Heart right ventricle (tissue), 16 donors: ENCODE results near the gene SLC16A11. TPM values are rescaled to one million over a fixed set of nuclear protein-coding genes. Genes with fewer than 3 reads are reported as not detected.

ENCODE experiments used
- ATAC-seq, 8 donors: fragments of 200-7000 bp; cut with Tn5 transposase; one replicate each; pipeline ENCODE4 v1.9.1; 2020; ENCODE audit warnings: mild to moderate bottlenecking in 8 of 8, moderate library complexity in 8 of 8, moderate number of reproducible peaks in 1 of 8
- DNase-seq, 2 donors: peaks; one replicate each; pipeline ENCODE4 v3.0.0-alpha.2; 2020
- H3K27ac ChIP-seq, 10 donors: fragments of 200-600 bp; sonication (generic) in 2 of 10; one replicate each; pipeline versions ENCODE4 v1.5.0 to v1.8.0; 2020 to 2022; ENCODE audit warnings: mild to moderate bottlenecking in 3 of 10
- H3K27me3 ChIP-seq, 7 donors: fragments of 200-600 bp; one replicate each; pipeline ENCODE4 v1.8.0; 2021 to 2022; ENCODE audit warnings: mild to moderate bottlenecking in 2 of 7
- H3K36me3 ChIP-seq, 9 donors: fragments of 200-600 bp; sonication (generic) in 1 of 9; one replicate each; pipeline versions ENCODE4 v1.5.0 to v1.8.0; 2020 to 2022; ENCODE audit warnings: mild to moderate bottlenecking in 2 of 9
- H3K4me1 ChIP-seq, 9 donors: fragments of 200-600 bp; sonication (generic) in 1 of 9; one replicate each; pipeline versions ENCODE4 v1.5.0 to v1.8.0; 2020 to 2022; ENCODE audit warnings: mild to moderate bottlenecking in 4 of 9
- H3K4me3 ChIP-seq, 10 donors: fragments of 200-600 bp; sonication (generic) in 2 of 10; one replicate each; pipeline versions ENCODE4 v1.5.0 to v1.8.0; 2020 to 2022; ENCODE audit warnings: mild to moderate bottlenecking in 7 of 10, moderate library complexity in 2 of 10
- H3K9me3 ChIP-seq, 11 donors: fragments of 200-600 bp in 10 of 11; sonication (generic) in 2 of 11; one replicate each; pipeline versions ENCODE4 v1.5.0 to v1.8.0; 2013 to 2022; ENCODE audit warnings: mild to moderate bottlenecking in 2 of 11, control low read depth in 1 of 11, moderate library complexity in 1 of 11
- WGBS, 2 donors: extraction: QIAGEN DNeasy Blood & Tissue Kit; methylation state at CpG; one replicate each; pipeline ENCODE4 v1.1.7; 2013; ENCODE audit warnings: inconsistent platforms in 1 of 2; 5-methylcytosine and 5-hydroxymethylcytosine counted together
- intact Hi-C, 10 donors: fragments of 100-400 bp; cut with DNase I; formaldehyde crosslinking; loops; one replicate each; pipeline versions ENCODE4 v1.11.1 to v1.14.2; 2022
- polyA plus RNA-seq, 2 donors: library from polyadenylated mRNA; stranded (reverse); fragments of 200-250 nt; gene quantifications; one replicate each; pipeline ENCODE4 v1.2.3, GENCODE V29; 2013
- total RNA-seq, 10 donors: library from RNA; stranded (reverse); fragmentation: NEBNext Ultra II Directional in 3 of 10; extraction: Animal tissue kit (Norgen Biotek cat#: 25700) in 3 of 10; gene quantifications; one replicate each; pipeline versions ENCODE4 v1.2.1 to v1.2.4, GENCODE V29; 2021 to 2023
- TF ChIP-seq, protein P1 (sequence below), 9 donors: fragments of 200-600 bp; sonication (generic) in 2 of 9; IDR thresholded peaks; one replicate each; pipeline versions ENCODE4 v1.5.0 to v1.8.0; 2021 to 2022; ENCODE audit warnings: antibody characterized with exemption in 9 of 9, mild to moderate bottlenecking in 5 of 9, moderate library complexity in 1 of 9
- donor health status: Arrhythmogenic right ventricular cardiomyopathy.
- donor health status: ischemic (EF 13 %, LVEDD 7.1; RV severe dilation, severe dysfunction).
- donor health status: healthy with polysubstance abuse.
- donor health status: DM: no; HTN: yes; CAD: no.
- donor health status: DM: no; HTN: no; CAD: no.
- donor health status: ischemic (EF 25% LVEDD 6.9; RV normal size, moderate dysfunction).
- donor health status: ischemic (EF 25% LVEDD 5.7; RV mildly dilated, moderate dysfunction).
- donor health status: healthy.
- donor health status: DM: yes; HTN: yes; CAD: no.
- donor health status: Ischemic cardiomyopathy.
- donor health status: ischemic (EF 35%, LVEDD 5.7; RV mildly dilated, moderate dysfunction).
- donor health status: nonischemic (EF 11% LVEDD 7.7; RV severe dilation, severe dysfunction).
- donor health status: DM: yes; HTN: yes; CAD: no.
- donor health status: PGD.
- donor health status: ischemic (EF 29% LVEDD 5.4; RV normal size, mild dysfunction).
- donor health status: nonischemic (EF 23%, LVEDD 6.1; RV moderate dilation, normal function).

SLC16A11 gene
- total and polyA plus RNA-seq, 12 donors: 0.19 to 2.1 (median 0.57) TPM

GRCh38 chr17:7010523-7010922 is 33.4 kb downstream of the SLC16A11 start:
- Histone ChIP-seq H3K4me3 (peak overlapping the region in 4 of 10 donors; percentile 87 to 98 (median 98)), H3K27ac (no peak overlapping the region), H3K27me3 (no peaks in the 10 kb centered on the region), H3K9me3 (no peaks in the 10 kb centered on the region), H3K36me3 (peaks cover 0 to 43% (median 6%) of the 10 kb centered on the region in 9 donors), H3K4me1 (peaks cover 10 to 49% (median 41%) of the 10 kb centered on the region in 9 donors)
- intact Hi-C loops: loop anchor here in 6 of 10 donors (10.0 kb wide), 2 partner anchors 256 to 346 kb away; partner anchors contain the start of gene XAF1 (in 5 of the 6)
- DNase-seq (no peak), ATAC-seq (no peak)
- WGBS, 2 donors: 88 to 94% methylated on average over 2 of the region's 2 CpGs
- TF ChIP-seq, protein P1, sequence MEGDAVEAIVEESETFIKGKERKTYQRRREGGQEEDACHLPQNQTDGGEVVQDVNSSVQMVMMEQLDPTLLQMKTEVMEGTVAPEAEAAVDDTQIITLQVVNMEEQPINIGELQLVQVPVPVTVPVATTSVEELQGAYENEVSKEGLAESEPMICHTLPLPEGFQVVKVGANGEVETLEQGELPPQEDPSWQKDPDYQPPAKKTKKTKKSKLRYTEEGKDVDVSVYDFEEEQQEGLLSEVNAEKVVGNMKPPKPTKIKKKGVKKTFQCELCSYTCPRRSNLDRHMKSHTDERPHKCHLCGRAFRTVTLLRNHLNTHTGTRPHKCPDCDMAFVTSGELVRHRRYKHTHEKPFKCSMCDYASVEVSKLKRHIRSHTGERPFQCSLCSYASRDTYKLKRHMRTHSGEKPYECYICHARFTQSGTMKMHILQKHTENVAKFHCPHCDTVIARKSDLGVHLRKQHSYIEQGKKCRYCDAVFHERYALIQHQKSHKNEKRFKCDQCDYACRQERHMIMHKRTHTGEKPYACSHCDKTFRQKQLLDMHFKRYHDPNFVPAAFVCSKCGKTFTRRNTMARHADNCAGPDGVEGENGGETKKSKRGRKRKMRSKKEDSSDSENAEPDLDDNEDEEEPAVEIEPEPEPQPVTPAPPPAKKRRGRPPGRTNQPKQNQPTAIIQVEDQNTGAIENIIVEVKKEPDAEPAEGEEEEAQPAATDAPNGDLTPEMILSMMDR (IDR thresholded peaks at IDR 0.05): no peak

DNA sequence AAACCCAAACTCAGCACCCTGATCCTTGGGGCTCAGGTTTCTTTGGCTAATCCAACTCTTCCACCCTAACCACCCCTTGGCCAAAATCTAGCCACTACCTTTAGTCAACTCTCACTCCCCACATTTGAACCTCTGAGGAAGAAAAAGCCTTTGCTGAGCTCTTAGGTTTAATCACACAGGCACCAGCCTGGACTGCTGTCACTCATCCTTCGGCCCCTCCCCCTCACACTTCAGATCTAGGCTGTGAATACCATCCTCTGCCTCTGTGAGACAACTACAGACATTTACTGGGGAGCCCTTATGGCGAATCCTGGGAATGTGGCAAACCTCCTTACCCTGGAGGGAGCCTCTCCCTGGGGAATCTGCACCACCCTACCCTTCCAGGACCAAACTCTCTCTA is 36.7 kb downstream of the SLC16A11 start:
- no peak for DNase-seq
- intact Hi-C loops: loop anchor here in 8 of 10 donors (5.0 to 10.0 kb wide), 3 partner anchors 162 to 342 kb away; no protein-coding TSS in a partner anchor

DNA sequence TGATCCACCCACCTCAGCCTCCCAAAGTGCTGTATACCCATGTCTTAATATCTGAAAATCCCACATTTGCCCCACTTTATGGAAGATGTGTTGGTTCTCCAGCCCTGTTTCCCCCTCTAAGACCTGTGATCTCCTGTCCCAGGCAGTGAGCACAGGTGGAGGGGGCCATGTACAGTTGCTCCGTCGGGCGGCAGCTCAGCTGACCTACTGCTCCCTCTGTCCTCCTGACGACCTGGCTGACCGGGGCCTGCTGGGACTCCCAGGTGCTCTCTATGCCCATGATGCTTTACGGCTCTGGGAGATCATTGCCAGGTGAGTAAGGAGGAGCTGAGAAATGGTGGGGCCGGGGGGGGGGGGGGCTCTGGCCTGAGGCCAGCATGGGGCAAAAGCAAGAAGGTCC is 38.2 kb downstream of the SLC16A11 start:
- TF ChIP-seq, protein P1 (IDR thresholded peaks at IDR 0.05): no peak
- Histone ChIP-seq H3K4me1 (peaks cover 2 to 24% (median 12%) of the 10 kb centered on the region in 9 donors), H3K9me3 (no peaks in the 10 kb centered on the region), H3K27me3 (no peaks in the 10 kb centered on the region), H3K27ac (no peak overlapping the region), H3K36me3 (peaks cover 0 to 73% (median 16%) of the 10 kb centered on the region in 9 donors), H3K4me3 (no peak overlapping the region)
- WGBS, 2 donors: 76 to 90% methylated on average over 6 to 7 of the region's 7 CpGs
- ATAC-seq: no peak
- no peak for DNase-seq
- intact Hi-C loops: loop anchor here (1.0 to 10.0 kb wide), 6 partner anchors 91 to 341 kb away; no protein-coding TSS in a partner anchor

More for the DNA sequence above, 36.7 kb downstream of the SLC16A11 start:
- no peaks in the 10 kb centered on the region for H3K9me3 ChIP-seq
- no peak for ATAC-seq
- H3K27me3 ChIP-seq: no peaks in the 10 kb centered on the region
- H3K27ac ChIP-seq: no peak overlapping the region
- TF ChIP-seq, protein P1 (IDR thresholded peaks at IDR 0.05): no peak
- no peak overlapping the region for H3K4me3 ChIP-seq
- H3K36me3 ChIP-seq: peaks cover 0 to 58% (median 11%) of the 10 kb centered on the region in 9 donors
- H3K4me1 ChIP-seq: peaks cover 6 to 34% (median 25%) of the 10 kb centered on the region in 9 donors
- WGBS, 2 donors: 83 to 87% methylated on average over 2 of the region's 2 CpGs

GRCh38 chr17:7004398-7005253 is 39.3 kb downstream of the SLC16A11 start:
- WGBS, 2 donors: 86 to 93% methylated on average over 2 of the region's 2 CpGs
- H3K4me3 ChIP-seq: no peak overlapping the region
- H3K4me1 ChIP-seq: peaks cover 0 to 13% (median 4%) of the 10 kb centered on the region in 9 donors
- H3K27me3 ChIP-seq: no peaks in the 10 kb centered on the region
- DNase-seq (peak in 1 of 2 donors; percentile 36), ATAC-seq (peak; percentile 50 to 80 (median 72))
- H3K36me3 ChIP-seq: peaks cover 0 to 75% (median 15%) of the 10 kb centered on the region in 9 donors
- no peaks in the 10 kb centered on the region for H3K9me3 ChIP-seq
- TF ChIP-seq, protein P1 (IDR thresholded peaks at IDR 0.05): peak; percentile 64 to 81 (median 73)
- intact Hi-C loops: loop anchor here (1.0 to 10.0 kb wide), 10 partner anchors 90 to 1417 kb away; no protein-coding TSS in a partner anchor
- H3K27ac ChIP-seq: no peak overlapping the region
